NCI-H510A (cell line): Measurements from ENCODE around the gene PRKAB1.
A peak's percentile ranks its signal among the peaks of the same experiment; 100 is the strongest.

Experiments used
- DNase-seq: peaks from one replicate; lab custom pipeline; 2025; lab: John Stamatoyannopoulos, UW

Gene PRKAB1

DNA sequence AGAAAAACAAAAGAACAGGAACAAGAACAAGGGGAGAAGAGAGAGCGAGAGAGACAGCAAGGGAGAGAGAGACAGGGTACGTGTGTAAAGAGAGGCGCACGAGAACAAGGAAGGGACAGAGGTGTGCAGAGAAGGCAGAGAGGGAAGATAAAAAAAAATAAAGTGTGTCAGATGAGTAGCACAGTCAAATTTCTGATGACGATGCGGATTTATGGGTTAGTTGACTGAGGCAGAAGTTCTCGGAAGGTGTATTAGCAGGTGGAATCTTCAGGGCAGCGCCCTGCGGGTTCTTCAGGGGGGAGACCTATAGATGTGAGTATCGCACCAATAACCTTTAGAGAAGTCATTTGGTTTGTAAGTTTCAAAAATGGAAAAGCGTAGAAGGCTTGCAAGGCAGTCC is 44.8 kb downstream of the PRKAB1 start:
- no peak for DNase-seq

DNA sequence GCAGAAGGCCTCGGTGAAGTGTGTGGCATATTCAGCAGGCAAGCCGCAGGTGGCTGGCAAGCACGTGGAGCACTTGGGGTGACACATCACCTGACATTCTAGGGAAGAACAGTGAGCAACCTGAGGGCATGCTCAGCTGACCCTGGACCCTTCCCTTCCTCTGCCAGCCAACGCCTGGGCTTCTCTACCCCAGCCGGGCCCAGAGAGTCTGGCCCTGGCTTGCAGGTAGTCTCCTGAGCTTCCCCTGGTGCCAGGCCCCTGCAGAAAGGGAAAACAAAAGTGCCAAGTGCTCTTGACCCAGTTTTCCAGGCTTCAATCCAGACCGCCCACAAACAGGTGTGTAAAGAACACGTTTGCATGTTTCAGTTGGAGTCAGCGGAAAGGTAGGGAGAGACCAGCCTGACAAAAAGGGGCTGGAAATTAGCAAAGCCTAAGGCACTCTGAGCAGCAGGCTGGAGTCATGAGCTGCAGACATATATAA is 45.7 kb downstream of the PRKAB1 start:
- DNase-seq, result peak; percentile 93

DNA sequence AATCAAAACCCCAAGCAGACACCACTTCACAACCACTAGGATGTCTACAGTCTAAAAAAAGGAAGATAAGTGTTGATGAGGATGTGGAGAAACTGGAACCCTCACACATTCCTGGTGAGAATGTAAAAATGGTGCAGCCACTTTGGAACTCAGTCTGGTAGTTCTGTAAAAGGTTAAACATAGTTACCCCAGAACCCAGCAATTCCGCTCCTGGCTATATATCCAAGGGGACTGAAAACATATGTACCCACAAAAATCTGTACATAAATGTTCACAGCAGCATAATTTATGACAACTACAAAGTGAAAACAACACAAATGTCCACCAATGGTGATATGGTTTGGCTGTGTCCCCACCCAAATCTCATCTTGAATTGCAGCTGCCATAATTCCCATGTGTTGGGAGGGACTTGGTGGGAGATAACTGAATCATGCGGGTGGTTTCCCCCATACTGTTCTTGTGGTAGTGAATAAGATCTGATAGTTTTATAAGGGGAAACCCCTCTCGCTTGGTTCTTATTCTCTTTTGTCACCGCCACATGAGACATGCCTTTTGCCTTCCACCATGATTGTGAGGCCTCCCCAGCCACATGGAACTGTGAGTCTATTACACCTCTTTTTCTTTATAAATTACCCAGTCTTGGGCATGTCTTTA is 46.8 kb downstream of the PRKAB1 start:
- DNase-seq, result no peak

GRCh38 chr12:119715268-119715620 is 47.3 kb downstream of the PRKAB1 start:
- DNase-seq, result no peak

- no peak for DNase-seq
Observed at GRCh38 chr12:119718141-119718540, 50.2 kb downstream of the PRKAB1 start.

DNA sequence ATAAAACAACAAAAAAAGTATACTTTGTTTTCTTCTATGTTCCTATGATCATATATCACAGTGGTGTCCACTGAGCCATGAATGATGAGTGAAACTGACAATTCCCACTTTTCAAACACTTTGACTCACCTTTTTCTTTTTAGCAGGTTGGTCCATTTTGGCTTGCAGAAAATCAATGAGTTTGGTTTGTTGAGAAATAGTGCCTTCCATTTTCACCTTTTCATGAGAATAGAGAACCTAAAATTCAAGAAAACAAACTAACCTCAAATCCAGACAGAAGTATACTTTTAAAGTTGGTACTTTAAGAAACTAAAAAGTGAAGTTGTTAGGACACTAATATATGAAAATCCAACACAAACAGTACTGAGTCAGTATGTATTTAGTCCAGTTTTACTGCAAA is 52.4 kb downstream of the PRKAB1 start:
- no peak for DNase-seq

DNA sequence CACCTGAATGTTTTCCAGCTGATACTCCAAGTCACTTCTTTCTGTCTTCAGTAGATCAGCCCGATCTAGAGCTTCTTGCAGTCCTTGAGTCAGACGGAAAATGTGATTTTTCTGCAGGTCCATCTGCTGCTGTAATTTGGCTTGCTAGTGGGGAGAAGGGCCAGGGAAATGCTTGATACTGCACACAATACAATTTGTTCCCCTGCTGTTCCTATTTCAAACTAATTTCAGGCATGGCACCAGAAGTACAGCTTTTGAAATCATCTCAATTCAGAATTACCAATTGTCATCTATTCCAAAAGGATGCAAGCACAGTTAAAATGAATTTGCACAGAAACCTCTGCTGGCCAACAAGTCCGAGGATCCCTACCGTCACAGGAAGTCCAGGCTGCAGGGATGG is 53.4 kb downstream of the PRKAB1 start:
- no peak for DNase-seq

GRCh38 chr12:119725523-119725922 is 57.6 kb downstream of the PRKAB1 start:
- DNase-seq, result no peak

- no peak for DNase-seq
Observed at GRCh38 chr12:119727600-119728443, 59.9 kb downstream of the PRKAB1 start.

DNA sequence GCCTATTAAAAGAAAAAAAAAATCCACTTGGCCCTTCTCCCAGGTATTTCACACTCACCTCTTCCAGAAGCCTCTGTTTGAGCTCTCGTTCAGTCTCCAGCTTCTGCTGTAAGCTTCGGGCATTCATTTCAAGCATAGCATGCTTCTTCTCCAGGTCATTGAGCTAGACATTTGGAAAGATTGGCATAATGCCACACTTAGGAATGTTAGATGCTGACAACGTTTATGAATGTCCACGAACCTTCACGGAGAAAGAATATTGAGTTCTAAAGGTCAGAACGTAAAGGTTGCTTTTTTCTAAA is 60.5 kb downstream of the PRKAB1 start:
- DNase-seq, result no peak

GRCh38 chr12:119729871-119730270 is 61.9 kb downstream of the PRKAB1 start:
- DNase-seq, result no peak

DNA sequence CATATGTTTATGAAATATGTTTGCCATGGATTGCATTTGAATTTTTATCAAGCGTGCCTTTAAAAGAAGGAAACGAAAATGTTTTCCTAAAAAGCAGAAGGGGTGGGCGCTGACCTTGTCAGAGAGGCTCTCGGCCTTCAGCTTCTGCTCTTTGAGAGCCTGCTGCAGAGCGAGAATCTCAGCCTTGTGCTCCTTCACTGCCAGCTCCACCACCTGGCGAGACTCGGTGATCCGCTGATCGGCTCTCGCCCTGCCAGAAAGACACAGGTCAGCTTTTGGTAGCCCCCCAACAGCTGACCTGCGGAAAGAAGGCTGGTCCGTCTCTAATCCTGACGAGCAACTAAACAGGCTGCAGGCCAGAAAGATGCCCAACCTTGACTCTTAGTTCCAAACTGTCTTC is 62.4 kb downstream of the PRKAB1 start:
- DNase-seq, result no peak
